Spleen (tissue), 7 donors: ENCODE measurements around the gene UVSSA.
A peak's percentile ranks its signal among the peaks of the same experiment; 100 is the strongest.

Experiments
- CTCF ChIP-seq, 11 experiments: fragments of 200-600 bp in 7 of 11; fragments of 450-650 bp in 4 of 11; sonication (generic) in 4 of 11; IDR thresholded peaks in 8 of 11; conservative IDR thresholded peaks in 3 of 11; 1 replicate in 7 of 11; 2 replicates in 4 of 11; pipeline versions ENCODE4 v1.4.0 to v1.8.0; 2016 to 2021; ENCODE audit warnings: antibody characterized with exemption in 11 of 11, inconsistent platforms in 4 of 11, mild to moderate bottlenecking in 1 of 11
- POLR2AphosphoS5 ChIP-seq, 3 donors: sonication (generic); formaldehyde crosslinking; IDR thresholded peaks; one replicate each; pipeline ENCODE4 v1.5.1; 2017; ENCODE audit warnings: antibody characterized with exemption in 3 of 3
- donor health status: DM: no; HTN: no; CAD: no; lungs with moderate emphysema.
- donor health status: DM: no; HTN: no; CAD: no.
- donor health status: DM: no; HTN: no; CAD: no.

GRCh38 chr4:1410491-1411325 lies 63.7 kb downstream of the UVSSA start:
- TF ChIP-seq POLR2AphosphoS5 (IDR thresholded peaks at IDR 0.05) (peak in 1 of 3 donors; percentile 34), CTCF (IDR thresholded peaks at IDR 0.05 in 8 of 11, conservative IDR thresholded peaks at IDR 0.05 in 3 of 11) (no peak)
